Measurements from ENCODE around the gene CST9.
A peak's percentile ranks its signal among the peaks of the same experiment; 100 is the strongest.
"Not testable (repeated sequence)": the region's sequence is repeated elsewhere in the genome, so short reads cannot be mapped to it uniquely, and the experiment has no call there.

CST9 gene

GRCh38 chr20:23624324-23624691, 18.6 kb upstream of the CST9 start:
- Histone ChIP-seq H3K9me3 (ENCODE audit: control insufficient read depth, low read length) (no peaks in the 10 kb centered on the region), H3K27ac (no peak overlapping the region), H3K4me3 (ENCODE audit: low read depth, low read length) (no peak overlapping the region), H3K36me3 (ENCODE audit: control insufficient read depth, insufficient read depth, low read length) (no peaks in the 10 kb centered on the region), H3K4me1 (no peaks in the 10 kb centered on the region), H3K27me3 (ENCODE audit: control insufficient read depth, insufficient read depth, low read length) (no peaks in the 10 kb centered on the region), H3K79me2 (no peaks in the 10 kb centered on the region), H2AFZ (no peak overlapping the region), H3K4me2 (ENCODE audit: low read length) (no peak overlapping the region), H3K9ac (no peak overlapping the region)
- TF ChIP-seq, protein P1, sequence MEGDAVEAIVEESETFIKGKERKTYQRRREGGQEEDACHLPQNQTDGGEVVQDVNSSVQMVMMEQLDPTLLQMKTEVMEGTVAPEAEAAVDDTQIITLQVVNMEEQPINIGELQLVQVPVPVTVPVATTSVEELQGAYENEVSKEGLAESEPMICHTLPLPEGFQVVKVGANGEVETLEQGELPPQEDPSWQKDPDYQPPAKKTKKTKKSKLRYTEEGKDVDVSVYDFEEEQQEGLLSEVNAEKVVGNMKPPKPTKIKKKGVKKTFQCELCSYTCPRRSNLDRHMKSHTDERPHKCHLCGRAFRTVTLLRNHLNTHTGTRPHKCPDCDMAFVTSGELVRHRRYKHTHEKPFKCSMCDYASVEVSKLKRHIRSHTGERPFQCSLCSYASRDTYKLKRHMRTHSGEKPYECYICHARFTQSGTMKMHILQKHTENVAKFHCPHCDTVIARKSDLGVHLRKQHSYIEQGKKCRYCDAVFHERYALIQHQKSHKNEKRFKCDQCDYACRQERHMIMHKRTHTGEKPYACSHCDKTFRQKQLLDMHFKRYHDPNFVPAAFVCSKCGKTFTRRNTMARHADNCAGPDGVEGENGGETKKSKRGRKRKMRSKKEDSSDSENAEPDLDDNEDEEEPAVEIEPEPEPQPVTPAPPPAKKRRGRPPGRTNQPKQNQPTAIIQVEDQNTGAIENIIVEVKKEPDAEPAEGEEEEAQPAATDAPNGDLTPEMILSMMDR (IDR thresholded peaks at IDR 0.05), result no peak

DNA sequence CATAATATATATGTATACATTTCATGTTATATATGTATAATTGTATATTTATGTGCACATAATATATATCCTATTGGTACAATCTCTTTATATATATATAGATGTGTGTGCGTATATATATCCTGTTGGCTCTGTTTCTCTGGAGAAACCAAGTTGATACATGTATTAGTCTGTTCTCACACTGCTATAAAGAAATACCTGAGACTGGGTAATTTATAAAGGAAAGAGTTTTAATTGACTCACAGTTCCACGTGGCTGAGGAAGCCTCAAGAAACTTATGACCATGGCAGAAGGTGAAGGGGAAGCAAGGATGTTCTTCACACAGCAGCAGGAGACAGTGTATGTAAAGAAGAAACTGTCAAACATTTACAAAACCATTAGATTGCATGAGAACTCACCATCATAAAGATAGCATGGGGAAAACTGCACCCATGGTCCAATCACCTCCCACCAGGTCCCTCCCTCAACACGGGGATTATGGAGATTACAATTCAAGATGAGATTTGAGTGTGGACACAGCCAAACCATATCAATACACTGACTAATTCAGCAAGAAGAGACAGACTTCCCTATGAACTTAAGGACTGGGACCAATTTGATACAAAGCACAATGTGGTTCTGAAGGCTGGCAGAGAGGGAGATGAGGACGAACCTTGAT, 18.1 kb upstream of the CST9 start:
- Histone ChIP-seq H3K27ac (no peak overlapping the region), H3K27me3 (ENCODE audit: control insufficient read depth, insufficient read depth, low read length) (no peaks in the 10 kb centered on the region), H3K9ac (no peak overlapping the region), H2AFZ (no peak overlapping the region), H3K4me3 (ENCODE audit: low read depth, low read length) (no peak overlapping the region), H3K79me2 (no peaks in the 10 kb centered on the region), H3K36me3 (ENCODE audit: control insufficient read depth, insufficient read depth, low read length) (no peaks in the 10 kb centered on the region), H3K4me2 (ENCODE audit: low read length) (no peak overlapping the region), H3K4me1 (no peaks in the 10 kb centered on the region), H3K9me3 (ENCODE audit: control insufficient read depth, low read length) (no peaks in the 10 kb centered on the region)
- TF ChIP-seq, protein P1 (IDR thresholded peaks at IDR 0.05), result no peak

DNA sequence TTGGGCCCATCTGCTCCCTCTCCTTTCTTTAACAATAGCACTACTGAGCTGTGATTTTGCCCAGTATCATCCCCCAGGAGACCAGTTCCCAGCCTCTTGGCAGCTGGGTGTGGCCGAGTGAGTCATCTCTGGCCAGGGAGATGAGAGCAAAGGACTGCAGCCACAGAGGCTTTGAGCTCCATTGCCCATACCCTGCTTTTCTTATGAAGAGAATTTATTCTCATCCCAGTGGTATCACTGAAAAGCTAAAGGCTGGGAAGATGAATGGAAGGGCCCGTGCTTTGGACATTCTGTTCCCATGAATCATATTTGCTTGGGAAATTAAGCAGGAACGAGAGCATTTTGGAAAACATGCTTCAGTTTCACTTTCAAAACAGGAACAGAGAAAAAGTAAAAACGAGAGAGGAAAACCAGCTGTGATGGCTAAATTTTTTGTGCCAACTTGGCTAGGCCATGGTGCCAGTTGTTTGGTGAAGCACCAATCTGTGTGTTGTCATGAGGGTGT, 17.2 kb upstream of the CST9 start:
- H3K79me2 ChIP-seq, result no peaks in the 10 kb centered on the region
- no peaks in the 10 kb centered on the region for H3K27me3 ChIP-seq (ENCODE audit: control insufficient read depth, insufficient read depth, low read length)
- H3K4me1 ChIP-seq, result no peaks in the 10 kb centered on the region
- no peaks in the 10 kb centered on the region for H3K9me3 ChIP-seq (ENCODE audit: control insufficient read depth, low read length)
- TF ChIP-seq, protein P1 (IDR thresholded peaks at IDR 0.05), result no peak
- peak overlapping the region; percentile 4 for H3K27ac ChIP-seq
- no peaks in the 10 kb centered on the region for H3K36me3 ChIP-seq (ENCODE audit: control insufficient read depth, insufficient read depth, low read length)
- no peak overlapping the region for H3K4me3 ChIP-seq (ENCODE audit: low read depth, low read length)
- no peak overlapping the region for H3K4me2 ChIP-seq (ENCODE audit: low read length)
- no peak overlapping the region for H2AFZ ChIP-seq
- no peak overlapping the region for H3K9ac ChIP-seq

- not testable (repeated sequence) for H3K9me3 ChIP-seq (ENCODE audit: control insufficient read depth, low read length); H3K79me2 ChIP-seq; H3K36me3 ChIP-seq (ENCODE audit: control insufficient read depth, insufficient read depth, low read length); H3K27me3 ChIP-seq (ENCODE audit: control insufficient read depth, insufficient read depth, low read length); H3K4me1 ChIP-seq; H3K4me3 ChIP-seq (ENCODE audit: low read depth, low read length); H2AFZ ChIP-seq; H3K9ac ChIP-seq; H3K4me2 ChIP-seq (ENCODE audit: low read length)
- peak overlapping the region; percentile 4 for H3K27ac ChIP-seq
Observed at GRCh38 chr20:23622401-23622800, 16.7 kb upstream of the CST9 start.

GRCh38 chr20:23620670-23621386, 15.1 kb upstream of the CST9 start:
- not testable (repeated sequence) for H3K9ac ChIP-seq; H3K36me3 ChIP-seq (ENCODE audit: control insufficient read depth, insufficient read depth, low read length); H3K27me3 ChIP-seq (ENCODE audit: control insufficient read depth, insufficient read depth, low read length); H3K9me3 ChIP-seq (ENCODE audit: control insufficient read depth, low read length); H3K79me2 ChIP-seq; H3K4me3 ChIP-seq (ENCODE audit: low read depth, low read length); H3K4me2 ChIP-seq (ENCODE audit: low read length); H3K4me1 ChIP-seq; H3K27ac ChIP-seq; H2AFZ ChIP-seq
